GM21529 (cell line): ENCODE measurements around the gene JAGN1.
"Not testable (repeated sequence)": the region's sequence is repeated elsewhere in the genome, so short reads cannot be mapped to it uniquely, and the experiment has no call there.

ENCODE experiments used
- ATAC-seq: cut with Tn5 transposase; IDR thresholded peaks from one replicate; pipeline ENCODE4 v1.9.1; 2021; ENCODE audit not compliant: unreplicated experiment

Gene JAGN1

DNA sequence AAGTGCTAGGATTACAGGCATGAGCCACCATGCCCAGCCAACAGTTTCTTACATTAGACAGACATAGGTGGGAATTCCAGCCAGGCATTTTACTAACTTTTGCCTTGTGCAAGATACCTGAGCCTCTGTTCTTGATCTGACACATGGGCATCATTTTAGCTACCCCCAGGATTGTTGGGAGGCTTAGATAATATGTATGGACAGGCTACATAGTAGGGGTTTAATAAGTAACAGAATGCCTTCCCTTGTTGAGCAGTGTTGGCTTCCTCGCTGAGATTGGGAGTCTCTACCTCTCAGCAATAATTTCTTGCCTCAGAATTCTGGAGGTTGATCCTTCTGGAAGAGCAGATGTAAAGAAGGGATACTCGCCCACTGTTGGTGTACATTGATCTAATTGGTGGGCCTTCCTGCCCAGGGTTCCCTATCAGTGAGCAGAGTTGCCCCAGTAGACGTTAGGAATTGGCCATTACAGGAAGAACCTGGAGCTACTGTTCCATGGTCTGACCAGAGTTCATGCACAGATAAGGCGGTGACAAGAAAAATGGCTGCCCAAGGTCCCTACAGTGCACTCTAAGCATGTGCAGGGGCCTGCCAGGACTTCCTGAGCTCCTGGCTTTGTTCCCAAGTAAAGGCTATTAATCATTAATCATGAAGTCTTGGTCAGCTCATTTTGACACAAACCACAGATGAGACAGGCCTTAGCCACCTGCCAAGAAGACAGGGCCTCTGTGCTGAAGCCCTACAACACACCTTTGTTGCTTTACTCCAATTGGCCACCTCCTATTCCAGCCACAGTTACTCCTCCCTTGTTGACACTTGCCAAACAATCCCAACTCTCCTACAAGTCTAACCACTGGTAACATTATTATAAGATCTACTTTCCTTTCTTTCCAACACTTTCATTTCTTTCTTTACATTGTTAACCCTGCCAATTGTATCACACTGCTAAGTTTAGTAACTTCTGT, 7.3 kb downstream of the JAGN1 start:
- ATAC-seq: peak; percentile 51

DNA sequence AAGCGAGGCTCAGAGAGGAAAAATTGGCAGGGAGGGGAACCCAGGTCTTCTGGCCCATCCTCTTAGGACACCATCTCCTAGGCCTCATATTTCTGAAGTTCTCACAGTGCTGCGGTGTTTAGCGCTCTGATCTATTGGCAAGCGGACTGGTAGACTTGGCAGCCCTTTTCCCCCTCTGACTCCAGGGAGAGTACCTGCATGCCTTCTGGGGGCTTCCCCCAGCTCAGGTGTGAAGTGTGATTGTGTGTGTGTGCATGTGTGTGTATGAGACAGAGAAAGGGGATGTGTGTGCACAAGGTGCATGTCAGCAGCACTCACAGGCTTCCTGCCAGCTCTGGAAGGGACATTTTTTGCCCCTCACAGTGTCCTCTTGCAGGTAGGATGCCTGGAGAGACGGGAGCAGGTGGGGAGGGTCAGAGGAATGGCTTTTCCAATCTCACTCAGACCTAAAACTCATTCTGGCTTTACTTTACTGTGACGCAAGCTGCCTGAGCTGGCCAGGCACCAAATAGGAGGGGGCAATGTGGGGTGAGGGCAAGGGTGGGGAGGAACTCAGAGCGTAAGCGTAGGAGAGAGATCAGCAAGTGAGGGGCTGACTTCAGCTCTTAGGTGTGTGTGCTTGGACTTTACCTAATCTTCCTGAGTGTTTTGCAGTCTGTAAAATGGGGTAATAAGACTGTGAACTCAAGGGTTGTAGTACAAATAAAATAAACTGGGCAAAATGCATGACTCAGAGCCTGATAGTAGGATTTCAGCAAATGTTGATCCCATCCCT, 8.2 kb downstream of the JAGN1 start:
- ATAC-seq: no peak

DNA sequence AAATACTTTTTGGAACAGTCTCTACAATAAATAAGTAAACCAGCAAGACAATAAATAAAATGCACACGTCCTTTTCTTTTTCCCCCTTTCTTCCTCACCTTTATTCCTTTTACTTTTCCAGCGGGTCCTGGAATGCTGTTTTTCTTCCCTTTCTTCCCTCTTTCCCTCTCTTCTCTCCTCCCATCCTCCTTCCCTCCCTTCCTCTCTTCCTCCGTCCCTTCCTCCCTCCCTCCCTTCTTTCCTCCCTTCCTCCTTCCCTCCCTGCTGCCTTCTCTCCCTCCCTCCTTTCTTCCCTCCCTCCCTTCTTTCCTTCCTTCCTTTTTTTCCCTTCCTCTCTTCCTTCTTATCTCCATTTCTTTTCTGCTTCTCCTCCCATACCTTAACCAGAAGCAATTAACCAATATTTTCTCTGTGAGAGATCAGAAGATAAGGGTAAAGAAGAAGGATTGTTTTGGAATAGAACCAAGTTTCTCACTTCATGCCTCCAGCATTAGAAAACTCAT, 8.9 kb downstream of the JAGN1 start:
- no peak for ATAC-seq

DNA sequence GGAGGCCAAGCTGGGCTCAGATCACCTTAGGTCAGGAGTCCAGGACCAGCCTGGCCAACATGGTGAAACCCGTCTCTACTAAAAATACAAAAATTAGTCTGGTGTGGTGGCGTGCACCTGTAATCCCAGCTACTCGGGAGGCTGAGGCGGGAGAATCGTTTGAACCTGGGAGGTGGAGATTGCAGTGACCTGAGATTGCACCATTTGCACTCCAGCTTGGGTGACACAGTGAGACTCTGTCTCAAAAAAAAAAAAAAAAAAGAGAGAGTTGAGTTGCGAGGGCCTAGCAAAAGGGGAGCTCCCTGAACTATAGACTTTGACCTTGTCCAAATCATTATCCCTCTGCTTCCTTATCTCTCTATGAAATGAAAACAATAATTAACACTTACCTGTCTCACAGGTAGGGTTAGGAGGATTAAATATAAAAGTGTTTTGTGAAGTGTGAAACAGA, 10.6 kb downstream of the JAGN1 start:
- ATAC-seq: not testable (repeated sequence)

DNA sequence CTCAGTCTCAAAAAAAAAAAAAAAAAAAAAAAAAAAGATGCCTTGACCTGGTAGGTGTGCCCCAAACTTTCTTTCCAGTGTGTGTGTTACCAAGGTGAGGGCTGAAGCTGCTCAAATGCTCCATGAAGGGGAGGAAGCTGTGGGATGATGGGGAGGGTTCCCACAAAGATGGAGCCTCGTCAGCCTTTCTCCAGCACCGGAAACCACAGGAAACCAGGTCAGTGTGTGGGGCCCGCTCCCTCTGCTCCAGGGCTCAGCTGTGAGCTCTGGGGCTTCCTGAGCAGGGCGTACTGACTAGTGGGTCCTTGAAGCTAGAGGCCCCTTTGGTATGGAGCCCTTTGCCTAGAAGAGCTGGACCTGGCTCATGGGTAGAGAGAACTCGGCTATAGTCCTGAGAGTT, 11.6 kb downstream of the JAGN1 start:
- ATAC-seq: no peak

DNA sequence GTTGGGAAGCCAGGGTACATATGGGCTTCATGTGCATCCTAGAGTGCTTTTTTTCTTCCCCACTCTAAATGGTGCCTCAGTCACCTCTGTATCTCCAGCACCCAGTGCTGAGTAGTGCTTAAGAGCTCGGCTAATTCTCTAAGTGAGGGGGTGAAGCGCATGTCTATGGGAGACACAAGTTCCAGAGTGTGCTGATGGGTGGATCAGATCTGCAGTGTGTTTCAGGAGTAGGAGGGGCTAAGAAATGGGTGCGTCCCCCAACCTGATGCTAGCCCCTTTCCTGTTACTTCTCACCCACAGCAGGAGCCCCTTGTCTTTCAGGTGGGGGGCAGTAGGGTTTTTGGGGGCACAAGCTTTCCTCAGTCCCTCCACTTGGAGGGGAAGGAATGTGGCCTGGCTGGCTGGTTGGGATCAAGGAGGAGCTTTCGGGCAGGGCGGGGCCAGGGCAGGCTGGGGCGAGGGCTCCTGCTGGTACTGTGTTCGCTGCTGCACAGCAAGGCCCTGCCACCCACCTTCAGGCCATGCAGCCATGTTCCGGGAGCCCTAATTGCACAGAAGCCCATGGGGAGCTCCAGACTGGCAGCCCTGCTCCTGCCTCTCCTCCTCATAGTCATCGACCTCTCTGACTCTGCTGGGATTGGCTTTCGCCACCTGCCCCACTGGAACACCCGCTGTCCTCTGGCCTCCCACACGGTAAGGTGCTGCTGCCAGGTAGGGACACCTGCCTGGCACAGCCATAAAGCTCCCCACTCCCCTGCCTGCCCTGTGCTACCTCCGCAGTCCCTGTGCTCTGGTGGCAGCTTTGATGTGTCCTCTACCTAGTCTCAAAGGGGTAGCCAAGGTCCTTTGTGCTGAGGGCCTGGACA, 12.2 kb downstream of the JAGN1 start, which contains the start of gene IL17RE:
IL17RE (plus strand) TSS at position 477 of the 866 bp plus-strand sequence; CDS start at position 562, 85 bp downstream.
- ATAC-seq: no peak

DNA sequence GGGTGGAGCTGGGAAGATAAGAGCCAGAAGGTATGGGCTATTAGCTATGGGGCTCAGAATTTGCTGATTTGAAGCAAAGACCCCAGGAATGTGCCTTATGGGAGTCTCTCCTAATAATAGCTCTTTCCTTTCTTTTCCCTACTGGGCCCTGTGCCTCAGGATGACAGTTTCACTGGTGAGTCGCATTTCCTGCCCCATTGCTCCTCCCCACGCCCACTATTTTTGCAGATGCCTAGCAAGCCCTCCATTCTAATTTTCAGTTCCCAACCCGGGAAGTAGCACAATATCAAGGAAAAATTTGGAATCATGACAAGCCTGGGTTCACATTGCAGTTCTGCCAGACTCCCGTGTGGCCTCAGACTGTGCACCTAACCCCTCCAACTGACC, 12.8 kb downstream of the JAGN1 start:
- ATAC-seq: no peak

DNA sequence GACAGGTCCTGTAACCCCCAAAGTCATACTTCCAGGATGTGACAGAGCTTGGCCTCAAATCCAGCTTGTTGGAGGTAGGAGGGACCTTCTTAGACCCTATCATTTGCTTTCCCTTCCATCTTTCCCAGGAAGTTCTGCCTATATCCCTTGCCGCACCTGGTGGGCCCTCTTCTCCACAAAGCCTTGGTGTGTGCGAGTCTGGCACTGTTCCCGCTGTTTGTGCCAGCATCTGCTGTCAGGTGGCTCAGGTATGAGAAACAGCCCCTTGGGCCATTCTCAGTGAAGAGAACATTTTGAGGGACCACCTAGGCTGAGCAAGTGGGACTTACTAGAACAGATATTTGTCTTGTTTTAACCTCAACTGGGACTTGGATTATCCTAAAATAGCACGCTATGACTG, 13.5 kb downstream of the JAGN1 start:
- no peak for ATAC-seq

DNA sequence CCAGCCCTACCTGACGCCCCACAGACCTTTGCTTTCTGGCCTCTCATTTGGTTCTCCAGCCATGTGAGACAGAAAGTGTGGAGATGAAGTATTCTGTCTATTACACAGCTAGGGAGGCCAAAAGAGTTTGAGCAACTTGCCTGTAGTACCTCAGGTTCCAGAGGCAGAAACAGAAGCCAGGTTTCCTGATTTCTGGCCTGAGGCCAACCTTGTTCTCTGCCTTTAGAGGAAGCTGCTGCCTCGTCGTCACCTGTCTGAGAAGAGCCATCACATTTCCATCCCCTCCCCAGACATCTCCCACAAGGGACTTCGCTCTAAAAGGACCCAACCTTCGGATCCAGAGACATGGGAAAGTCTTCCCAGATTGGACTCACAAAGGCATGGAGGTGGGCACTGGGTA, 16.1 kb downstream of the JAGN1 start:
- no peak for ATAC-seq

DNA sequence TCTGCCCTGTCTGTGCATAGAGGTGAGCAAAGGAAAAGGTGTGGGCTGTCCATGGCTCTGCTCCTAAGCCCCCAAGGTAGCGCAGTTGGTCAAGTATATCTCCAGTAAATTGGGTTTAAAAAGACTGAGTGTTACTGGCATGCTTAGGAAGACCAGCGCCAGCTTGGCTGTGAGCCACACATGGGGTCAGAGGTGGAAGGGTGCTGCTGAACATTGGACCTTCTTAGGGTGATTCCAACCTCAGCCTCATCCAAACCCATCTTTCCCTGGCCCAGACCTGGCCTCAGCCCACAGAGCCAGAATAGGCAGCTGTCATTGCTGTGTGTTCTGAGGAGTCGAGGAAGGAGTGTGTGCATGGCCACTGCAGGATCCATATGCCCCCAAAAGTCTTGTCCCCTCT, 17.9 kb downstream of the JAGN1 start:
- no peak for ATAC-seq

DNA sequence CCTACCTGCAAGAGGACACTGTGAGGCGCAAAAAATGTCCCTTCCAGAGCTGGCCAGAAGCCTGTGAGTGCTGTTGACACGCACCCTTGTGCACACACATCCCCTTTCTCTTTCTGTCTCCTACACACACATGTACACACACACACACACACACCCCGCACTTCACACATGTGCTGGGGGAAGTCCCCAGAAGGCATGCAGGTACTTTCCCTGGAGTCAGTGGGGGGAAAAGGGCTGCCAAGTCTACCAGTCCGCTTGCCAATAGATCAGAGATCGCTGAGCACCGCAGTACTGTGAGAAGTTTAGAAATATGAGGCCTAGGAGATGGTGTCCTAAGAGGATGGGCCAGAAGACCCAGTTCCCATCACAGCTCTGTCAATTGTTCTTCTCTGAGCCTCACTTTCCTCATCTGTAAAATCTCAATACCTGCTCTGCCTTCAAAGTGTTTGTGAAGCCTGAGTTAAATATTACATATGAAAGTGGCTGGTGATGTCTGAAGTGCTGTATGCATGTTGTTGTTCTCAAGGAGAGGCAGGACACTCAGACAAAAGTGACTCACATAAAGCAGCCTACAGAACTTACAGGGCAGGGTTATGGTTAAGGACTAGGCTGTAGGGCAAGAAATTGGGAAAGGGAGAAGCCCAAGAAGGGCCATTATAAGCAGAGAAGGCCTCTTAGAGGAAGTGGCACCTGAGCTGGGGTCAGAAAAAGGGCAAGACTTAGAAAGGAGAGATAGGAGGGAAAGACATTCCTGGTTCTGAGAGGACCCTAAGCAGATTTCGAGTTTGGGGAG, 19.0 kb downstream of the JAGN1 start:
- ATAC-seq: no peak

DNA sequence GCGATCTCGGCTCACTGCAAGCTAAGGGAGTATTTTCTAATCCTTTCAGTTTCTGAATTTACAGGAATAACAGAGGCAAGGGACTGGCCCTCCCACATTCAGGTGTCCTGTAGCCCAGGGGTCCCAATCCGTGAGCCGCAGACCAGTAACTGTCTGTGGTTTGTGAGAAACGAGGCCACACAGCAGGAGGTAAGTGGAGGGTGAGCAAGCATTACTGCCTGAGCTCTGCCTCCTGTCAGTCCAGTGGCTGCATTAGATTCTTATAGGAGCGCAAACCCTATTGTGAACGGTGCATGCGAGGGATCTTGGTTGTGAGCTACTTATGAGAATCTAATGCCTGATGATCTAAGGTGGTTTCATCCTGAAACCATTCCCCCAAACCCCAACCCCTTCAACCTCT, 21.5 kb downstream of the JAGN1 start:
- ATAC-seq: no peak

DNA sequence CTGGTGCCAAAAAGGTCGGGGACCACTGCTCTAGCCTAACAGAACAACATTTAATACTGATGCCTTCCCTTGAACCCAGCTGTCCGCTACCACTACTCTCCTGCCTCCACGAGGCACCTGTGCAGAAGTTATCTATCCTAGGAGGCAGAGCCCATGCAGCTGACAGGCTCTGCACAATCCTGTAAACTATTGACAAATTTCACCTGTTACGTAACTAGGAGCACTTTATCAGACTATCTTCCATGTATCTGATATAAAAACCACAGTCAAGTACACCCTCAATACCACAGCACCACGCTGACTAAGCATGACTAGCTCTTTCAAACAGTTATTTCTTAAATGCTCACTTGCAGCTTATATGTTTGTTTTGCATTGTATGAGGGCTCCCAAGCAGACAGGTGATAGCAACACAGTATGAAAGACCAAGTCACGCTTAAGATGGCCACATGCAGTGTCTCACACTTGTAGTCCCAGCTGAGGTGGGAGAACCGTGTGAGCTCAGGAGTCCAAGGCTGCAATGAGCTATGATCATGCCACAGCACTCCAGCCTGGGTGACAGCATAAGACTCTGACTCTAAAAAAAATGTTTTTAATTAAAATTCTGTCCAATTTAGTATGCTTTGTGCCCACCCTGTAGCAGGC, 22.0 kb downstream of the JAGN1 start:
- ATAC-seq: no peak

DNA sequence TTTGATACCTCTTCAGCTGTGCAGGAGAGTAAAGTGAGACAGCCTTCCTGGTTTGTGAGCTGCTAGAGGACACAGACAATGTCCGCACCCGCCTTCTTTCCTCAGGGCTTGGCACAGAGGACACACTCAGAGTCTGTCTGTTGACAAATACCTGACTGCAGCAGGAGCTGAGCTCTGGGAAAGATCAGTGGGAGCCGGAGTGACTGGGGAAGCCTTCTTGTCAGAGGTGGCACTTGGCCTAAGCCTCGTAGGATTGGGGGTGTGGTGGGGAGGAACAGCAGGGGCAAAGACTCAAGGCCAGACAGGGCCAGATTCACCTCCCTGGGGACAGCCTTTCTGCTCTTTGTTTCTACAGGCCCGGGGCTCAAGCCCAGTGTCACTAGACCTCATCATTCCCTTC, 23.2 kb downstream of the JAGN1 start:
- no peak for ATAC-seq

DNA sequence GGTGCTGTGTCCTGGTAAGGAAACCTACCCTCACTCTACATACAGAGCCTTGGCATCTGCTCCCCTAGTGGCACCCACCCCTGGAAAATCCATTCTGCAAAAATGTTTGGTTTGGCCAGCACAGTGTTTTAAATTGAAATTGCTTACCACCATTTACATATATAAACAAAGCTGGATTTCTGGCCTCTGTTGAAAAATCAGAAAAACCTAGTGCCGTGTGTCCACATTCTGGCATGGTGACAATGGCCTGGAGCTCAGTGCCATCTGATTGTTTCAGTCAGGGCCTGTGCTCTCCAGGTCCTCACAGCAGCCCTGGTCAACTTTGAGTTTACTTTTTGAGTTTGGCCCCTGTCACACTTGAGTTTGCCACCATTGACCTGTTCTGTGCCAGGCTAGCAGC, 23.6 kb downstream of the JAGN1 start:
- ATAC-seq: no peak

DNA sequence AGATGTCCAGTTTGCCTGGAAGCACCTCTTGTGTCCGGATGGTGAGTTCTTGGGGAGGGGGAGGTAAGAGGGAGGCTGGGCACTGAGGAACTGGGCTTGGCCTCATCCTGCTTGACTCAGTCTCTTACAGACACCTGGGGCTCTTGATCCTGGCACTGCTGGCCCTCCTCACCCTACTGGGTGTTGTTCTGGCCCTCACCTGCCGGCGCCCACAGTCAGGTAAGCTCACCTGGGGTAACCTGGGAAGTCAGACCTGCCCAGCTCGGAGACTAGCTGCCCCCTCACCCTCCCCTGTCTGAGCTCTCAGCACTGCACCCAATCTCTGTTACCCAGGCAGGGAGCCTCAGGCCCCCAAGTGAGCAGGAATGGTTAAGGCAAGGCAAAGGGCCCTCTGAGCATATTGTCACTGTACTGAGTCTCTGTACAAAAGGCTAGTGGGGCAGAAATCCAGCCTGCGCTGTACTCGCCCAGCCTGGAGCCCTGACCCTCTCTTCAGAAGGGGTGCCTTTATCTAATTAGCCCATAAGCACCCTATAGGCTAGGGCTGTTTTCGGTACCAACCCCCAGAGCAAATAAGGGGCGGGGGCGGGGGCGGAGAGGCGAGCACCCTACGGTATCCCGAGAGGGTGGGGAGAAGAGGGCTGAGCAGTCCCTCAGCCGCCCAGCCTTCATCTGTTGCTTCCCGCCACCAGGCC, 24.3 kb downstream of the JAGN1 start:
- peak; percentile 20 for ATAC-seq

DNA sequence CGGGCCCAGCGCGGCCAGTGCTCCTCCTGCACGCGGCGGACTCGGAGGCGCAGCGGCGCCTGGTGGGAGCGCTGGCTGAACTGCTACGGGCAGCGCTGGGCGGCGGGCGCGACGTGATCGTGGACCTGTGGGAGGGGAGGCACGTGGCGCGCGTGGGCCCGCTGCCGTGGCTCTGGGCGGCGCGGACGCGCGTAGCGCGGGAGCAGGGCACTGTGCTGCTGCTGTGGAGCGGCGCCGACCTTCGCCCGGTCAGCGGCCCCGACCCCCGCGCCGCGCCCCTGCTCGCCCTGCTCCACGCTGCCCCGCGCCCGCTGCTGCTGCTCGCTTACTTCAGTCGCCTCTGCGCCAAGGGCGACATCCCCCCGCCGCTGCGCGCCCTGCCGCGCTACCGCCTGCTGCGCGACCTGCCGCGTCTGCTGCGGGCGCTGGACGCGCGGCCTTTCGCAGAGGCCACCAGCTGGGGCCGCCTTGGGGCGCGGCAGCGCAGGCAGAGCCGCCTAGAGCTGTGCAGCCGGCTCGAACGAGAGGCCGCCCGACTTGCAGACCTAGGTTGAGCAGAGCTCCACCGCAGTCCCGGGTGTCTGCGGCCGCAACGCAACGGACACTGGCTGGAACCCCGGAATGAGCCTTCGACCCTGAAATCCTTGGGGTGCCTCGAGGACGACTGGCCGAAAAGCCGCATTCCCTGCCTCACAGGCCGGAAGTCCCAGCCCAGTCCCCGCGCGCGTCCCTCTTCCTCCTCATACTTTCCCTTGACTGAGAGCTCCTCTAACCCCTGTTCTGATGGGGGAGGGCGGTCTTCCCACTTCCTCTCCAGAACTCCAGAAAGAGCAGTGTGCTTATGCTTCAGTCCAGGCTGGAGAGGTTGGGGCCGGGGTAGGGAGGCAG, 25.1 kb downstream of the JAGN1 start:
- peak; percentile 44 for ATAC-seq

DNA sequence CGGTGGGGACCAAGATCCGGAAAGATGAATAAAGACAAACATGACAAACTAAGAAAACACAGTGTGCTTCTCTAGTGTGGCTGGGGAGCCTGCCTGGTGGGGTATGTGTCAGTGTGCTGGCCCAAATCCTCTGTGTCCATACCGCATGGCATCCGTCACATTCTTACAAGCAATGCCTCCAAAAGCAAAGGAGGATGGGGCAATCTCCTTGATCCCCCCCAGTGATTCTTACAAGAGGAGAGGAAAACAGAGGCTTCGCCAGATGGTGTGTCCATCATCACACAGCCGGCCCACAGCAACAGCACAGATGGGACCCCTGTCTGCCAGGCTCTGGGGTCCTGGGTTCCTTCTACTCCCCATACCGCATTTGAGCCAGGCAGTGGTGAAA, 25.9 kb downstream of the JAGN1 start:
- ATAC-seq: no peak
